Measurements from ENCODE around the gene DUSP22. TPM values are rescaled to one million over a fixed set of nuclear protein-coding genes. Genes with fewer than 3 reads are reported as not detected.

Gene DUSP22
- total RNA-seq, 1 experiment from 2014 or later = 18.6 TPM

DNA sequence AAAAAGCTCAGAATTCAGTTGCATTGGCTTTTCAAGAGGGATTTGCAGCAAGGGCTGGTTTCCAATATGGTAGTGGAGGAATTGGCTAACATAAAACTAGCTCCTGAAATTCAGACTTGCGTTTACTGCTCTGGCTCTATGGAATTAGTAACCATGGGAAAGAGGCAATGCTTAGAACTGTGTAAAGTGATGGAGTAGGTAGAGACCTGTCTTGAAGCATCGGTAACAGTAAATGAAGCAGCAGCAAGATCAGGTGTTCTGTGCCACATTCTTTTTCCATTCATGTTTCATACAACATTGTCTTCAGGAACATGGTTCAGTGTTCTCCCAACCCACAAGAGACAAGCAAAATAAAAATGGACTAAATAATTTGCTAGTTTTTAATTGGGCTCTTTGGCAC lies 105.8 kb downstream of the DUSP22 start:
- Mint-ChIP-seq H3K27ac (ENCODE audit: unreplicated experiment) (no peak overlapping the region), H3K36me3 (ENCODE audit: insufficient read depth, unreplicated experiment) (no peaks in the 10 kb centered on the region)

DNA sequence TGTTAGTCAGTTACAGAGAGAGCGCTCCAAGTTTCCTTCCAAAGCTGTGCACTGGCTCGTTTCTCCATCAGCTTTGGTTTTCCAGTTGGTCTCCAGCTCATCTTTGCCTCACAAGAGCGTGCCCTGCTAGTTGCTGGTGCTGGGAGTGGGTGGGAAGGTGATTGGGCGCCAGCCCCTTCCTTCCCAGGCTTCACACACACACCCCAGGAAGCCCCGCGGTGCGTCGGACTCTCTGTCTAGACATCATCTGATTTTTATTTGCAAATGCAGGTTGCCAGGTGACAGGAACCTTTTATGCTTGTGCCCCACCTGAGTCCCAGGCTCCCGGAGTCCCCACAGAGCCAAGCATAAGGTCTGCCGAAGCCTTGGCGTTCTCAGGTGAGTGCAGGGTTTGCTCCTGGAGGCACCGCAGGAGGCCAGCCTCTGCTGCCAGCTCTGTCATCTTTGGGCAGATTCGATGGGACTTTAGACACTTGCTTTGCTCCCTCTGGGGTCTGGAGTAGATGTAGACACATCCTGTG lies 106.3 kb downstream of the DUSP22 start:
- no peak overlapping the region for H3K4me3 ChIP-seq (ENCODE audit: low read depth, low read length)
- H3K4me3 Mint-ChIP-seq (ENCODE audit: unreplicated experiment) = no peak overlapping the region
- no peaks in the 10 kb centered on the region for H3K36me3 Mint-ChIP-seq (ENCODE audit: insufficient read depth, unreplicated experiment)
- POLR2A ChIA-PET = no interaction called here
- no peaks in the 10 kb centered on the region for H3K4me1 ChIP-seq
- CTCF ChIA-PET = no interaction called here
- peaks cover 6% of the 10 kb centered on the region for H3K9me3 Mint-ChIP-seq (ENCODE audit: unreplicated experiment)
- no peaks in the 10 kb centered on the region for H3K27me3 ChIP-seq (replicated peaks; ENCODE audit: control insufficient read depth, insufficient read depth, low read length)
- peaks cover 15% of the 10 kb centered on the region for H3K27me3 Mint-ChIP-seq (ENCODE audit: insufficient read depth, unreplicated experiment)
- H3K27ac Mint-ChIP-seq (ENCODE audit: unreplicated experiment) = no peak overlapping the region
- no peak for DNase-seq
- no peaks in the 10 kb centered on the region for H3K4me1 Mint-ChIP-seq (ENCODE audit: low read depth, unreplicated experiment)
- H3K9me3 ChIP-seq = no peaks in the 10 kb centered on the region
- no peaks in the 10 kb centered on the region for H3K36me3 ChIP-seq (ENCODE audit: control insufficient read depth, insufficient read depth, low read length)
- TF ChIP-seq, protein P1, sequence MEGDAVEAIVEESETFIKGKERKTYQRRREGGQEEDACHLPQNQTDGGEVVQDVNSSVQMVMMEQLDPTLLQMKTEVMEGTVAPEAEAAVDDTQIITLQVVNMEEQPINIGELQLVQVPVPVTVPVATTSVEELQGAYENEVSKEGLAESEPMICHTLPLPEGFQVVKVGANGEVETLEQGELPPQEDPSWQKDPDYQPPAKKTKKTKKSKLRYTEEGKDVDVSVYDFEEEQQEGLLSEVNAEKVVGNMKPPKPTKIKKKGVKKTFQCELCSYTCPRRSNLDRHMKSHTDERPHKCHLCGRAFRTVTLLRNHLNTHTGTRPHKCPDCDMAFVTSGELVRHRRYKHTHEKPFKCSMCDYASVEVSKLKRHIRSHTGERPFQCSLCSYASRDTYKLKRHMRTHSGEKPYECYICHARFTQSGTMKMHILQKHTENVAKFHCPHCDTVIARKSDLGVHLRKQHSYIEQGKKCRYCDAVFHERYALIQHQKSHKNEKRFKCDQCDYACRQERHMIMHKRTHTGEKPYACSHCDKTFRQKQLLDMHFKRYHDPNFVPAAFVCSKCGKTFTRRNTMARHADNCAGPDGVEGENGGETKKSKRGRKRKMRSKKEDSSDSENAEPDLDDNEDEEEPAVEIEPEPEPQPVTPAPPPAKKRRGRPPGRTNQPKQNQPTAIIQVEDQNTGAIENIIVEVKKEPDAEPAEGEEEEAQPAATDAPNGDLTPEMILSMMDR (IDR thresholded peaks at IDR 0.05; ENCODE audit: insufficient read depth in 1 of 2, low read depth in 1 of 2, low read length in 1 of 2, severe bottlenecking in 1 of 2, unreplicated experiment in 1 of 2) = no peak
- intact Hi-C loops (cut with micrococcal nuclease; ENCODE audit: unreplicated experiment) = no loop called here
- BruUV-seq (replicated peaks) = no TSS peak

More for the DNA sequence above, 105.8 kb downstream of the DUSP22 start:
- intact Hi-C loops (cut with micrococcal nuclease; ENCODE audit: unreplicated experiment) = no loop called here
- ChIA-PET POLR2A (no interaction called here), CTCF (no interaction called here)
- no peak for DNase-seq
- Mint-ChIP-seq H3K27me3 (ENCODE audit: insufficient read depth, unreplicated experiment) (peaks cover 16% of the 10 kb centered on the region), H3K4me1 (ENCODE audit: low read depth, unreplicated experiment) (no peaks in the 10 kb centered on the region), H3K4me3 (ENCODE audit: unreplicated experiment) (no peak overlapping the region), H3K9me3 (ENCODE audit: unreplicated experiment) (peaks cover 11% of the 10 kb centered on the region)
- H3K9me3 ChIP-seq = no peaks in the 10 kb centered on the region
- H3K4me3 ChIP-seq (ENCODE audit: low read depth, low read length) = no peak overlapping the region
- TF ChIP-seq, protein P1 (IDR thresholded peaks at IDR 0.05; ENCODE audit: insufficient read depth in 1 of 2, low read depth in 1 of 2, low read length in 1 of 2, severe bottlenecking in 1 of 2, unreplicated experiment in 1 of 2) = no peak
- no peaks in the 10 kb centered on the region for H3K36me3 ChIP-seq (ENCODE audit: control insufficient read depth, insufficient read depth, low read length)
- no TSS peak for BruUV-seq (replicated peaks)
- H3K27me3 ChIP-seq (replicated peaks; ENCODE audit: control insufficient read depth, insufficient read depth, low read length) = no peaks in the 10 kb centered on the region
- no peaks in the 10 kb centered on the region for H3K4me1 ChIP-seq

GRCh38 chr6:399785-400534 lies 107.7 kb downstream of the DUSP22 start:
- Mint-ChIP-seq H3K9me3 (ENCODE audit: unreplicated experiment) (no peaks in the 10 kb centered on the region), H3K27me3 (ENCODE audit: insufficient read depth, unreplicated experiment) (peaks cover 15% of the 10 kb centered on the region), H3K36me3 (ENCODE audit: insufficient read depth, unreplicated experiment) (no peaks in the 10 kb centered on the region), H3K4me3 (ENCODE audit: unreplicated experiment) (no peak overlapping the region), H3K27ac (ENCODE audit: unreplicated experiment) (no peak overlapping the region), H3K4me1 (ENCODE audit: low read depth, unreplicated experiment) (no peaks in the 10 kb centered on the region)
- TF ChIP-seq, protein P1 (IDR thresholded peaks at IDR 0.05; ENCODE audit: insufficient read depth in 1 of 2, low read depth in 1 of 2, low read length in 1 of 2, severe bottlenecking in 1 of 2, unreplicated experiment in 1 of 2) = no peak
- H3K4me3 ChIP-seq (ENCODE audit: low read depth, low read length) = no peak overlapping the region
- DNase-seq = no peak
- ChIA-PET CTCF (no interaction called here), POLR2A (no interaction called here)
- no peaks in the 10 kb centered on the region for H3K27me3 ChIP-seq (replicated peaks; ENCODE audit: control insufficient read depth, insufficient read depth, low read length)
- no peaks in the 10 kb centered on the region; the same call in 1 of the 2 replicates for H3K36me3 ChIP-seq (ENCODE audit: control insufficient read depth, insufficient read depth, low read length)
- BruUV-seq (replicated peaks) = no TSS peak
- H3K4me1 ChIP-seq = no peaks in the 10 kb centered on the region
- intact Hi-C loops (cut with micrococcal nuclease; ENCODE audit: unreplicated experiment) = no loop called here
- H3K9me3 ChIP-seq = no peaks in the 10 kb centered on the region
